OCI-LY1 (cell line): ENCODE results near the gene IFNE.

Source experiments
- H2AFZ ChIP-seq: fragments of 200-600 bp; sonication (generic), shearing (Covaris generic); 2 replicates; pipeline ENCODE4 v1.6.0; 2014; ENCODE audit warnings: antibody characterized with exemption, mild to moderate bottlenecking, low read length
- H3F3A ChIP-seq: fragments of 200-600 bp; sonication (generic), shearing (Covaris generic); 2 replicates; pipeline ENCODE4 v1.6.0; 2014; ENCODE audit warnings: mild to moderate bottlenecking, antibody characterized with exemption, low read length, moderate library complexity; ENCODE audit not compliant: insufficient read depth
- H3K27ac ChIP-seq: fragments of 200-600 bp; sonication (generic); 2 replicates; pipeline ENCODE4 v1.5.1; 2014; ENCODE audit warnings: low read length, mixed run types, mild to moderate bottlenecking, low read depth; ENCODE audit not compliant: poor library complexity, severe bottlenecking
- H3K27me3 ChIP-seq: fragments of 200-600 bp; sonication (generic); 2 replicates; pipeline ENCODE4 v1.6.0; 2014; ENCODE audit warnings: antibody characterized with exemption, mild to moderate bottlenecking, low read length, moderate library complexity; ENCODE audit not compliant: insufficient read depth
- H3K36me3 ChIP-seq: fragments of 200-600 bp; sonication (generic); 2 replicates; pipeline ENCODE4 v1.6.1; 2014; ENCODE audit warnings: mild to moderate bottlenecking, antibody characterized with exemption, low read length, moderate library complexity, mixed read lengths; ENCODE audit not compliant: insufficient read depth
- H3K4me1 ChIP-seq: fragments of 200-600 bp; sonication (generic); 2 replicates; pipeline ENCODE4 v1.5.1; 2014; ENCODE audit warnings: mild to moderate bottlenecking, low read length, moderate library complexity; ENCODE audit not compliant: insufficient read depth, severe bottlenecking
- H3K4me2 ChIP-seq: fragments of 200-600 bp; sonication (generic), shearing (Covaris generic); 2 replicates; pipeline ENCODE4 v1.6.1; 2014; ENCODE audit warnings: low read length
- H3K4me3 ChIP-seq: fragments of 200-600 bp; sonication (generic); 2 replicates; pipeline ENCODE4 v1.5.1; 2014; ENCODE audit warnings: low read length, low read depth, mild to moderate bottlenecking, mixed read lengths; ENCODE audit not compliant: poor library complexity, severe bottlenecking
- H3K79me2 ChIP-seq: fragments of 200-600 bp; shearing (Covaris generic); 2 replicates; pipeline ENCODE4 v1.6.1; 2016; ENCODE audit warnings: mixed run types, low read length, mixed read lengths; ENCODE audit not compliant: insufficient read depth
- H3K9ac ChIP-seq: fragments of 200-600 bp; sonication (generic), shearing (Covaris generic); 2 replicates; pipeline ENCODE4 v1.6.1; 2014; ENCODE audit warnings: mild to moderate bottlenecking, low read length, mixed read lengths
- H3K9me2 ChIP-seq: fragments of 200-600 bp; sonication (generic), shearing (Covaris generic); 2 replicates; pipeline ENCODE4 v1.6.1; 2014; ENCODE audit warnings: low read depth, mild to moderate bottlenecking, low read length, mixed read lengths
- H3K9me3 ChIP-seq: fragments of 200-600 bp; shearing (Covaris generic); 2 replicates; pipeline ENCODE4 v1.6.1; 2014; ENCODE audit warnings: low read length, mixed read lengths
- H4K20me1 ChIP-seq: fragments of 200-600 bp; sonication (generic), shearing (Covaris generic); 2 replicates; pipeline ENCODE4 v1.6.0; 2016; ENCODE audit warnings: mild to moderate bottlenecking, low read length; ENCODE audit not compliant: insufficient read depth
- CTCF ChIP-seq: fragments of 200-600 bp; sonication (generic), shearing (Covaris generic); IDR thresholded peaks from 2 replicates; pipeline ENCODE4 v1.5.1; 2017; ENCODE audit warnings: mild to moderate bottlenecking, antibody characterized with exemption, low read length, moderate library complexity, mixed read lengths
- EZH2 ChIP-seq: fragments of 200-600 bp; sonication (generic), shearing (Covaris generic); IDR thresholded peaks from 2 replicates; pipeline ENCODE4 v1.8.0; 2017; ENCODE audit warnings: borderline replicate concordance, mixed run types, mild to moderate bottlenecking, antibody characterized with exemption, low read length, moderate library complexity, mixed read lengths

IFNE gene

GRCh38 chr9:21525174-21525573 is 43.1 kb upstream of the IFNE start:
- Histone ChIP-seq H3K9me2 (no peaks in the 10 kb centered on the region), H3F3A (no peaks in the 10 kb centered on the region), H3K79me2 (no peaks in the 10 kb centered on the region), H3K4me1 (no peaks in the 10 kb centered on the region), H3K27ac (no peak overlapping the region), H3K27me3 (no peaks in the 10 kb centered on the region), H2AFZ (no peak overlapping the region), H3K4me2 (no peak overlapping the region), H3K4me3 (no peak overlapping the region), H4K20me1 (no peaks in the 10 kb centered on the region), H3K9me3 (no peaks in the 10 kb centered on the region), H3K36me3 (no peaks in the 10 kb centered on the region), H3K9ac (no peak overlapping the region)
- no peak for TF ChIP-seq EZH2
- no peak for TF ChIP-seq CTCF

GRCh38 chr9:21524099-21524830 is 42.2 kb upstream of the IFNE start:
- Histone ChIP-seq H3K9me2 (no peaks in the 10 kb centered on the region), H3K79me2 (no peaks in the 10 kb centered on the region), H3K27ac (no peak overlapping the region), H3K36me3 (no peaks in the 10 kb centered on the region), H3K9ac (no peak overlapping the region), H3K9me3 (no peaks in the 10 kb centered on the region), H3K4me3 (no peak overlapping the region), H3K27me3 (no peaks in the 10 kb centered on the region), H3K4me1 (no peaks in the 10 kb centered on the region), H2AFZ (no peak overlapping the region), H3F3A (no peaks in the 10 kb centered on the region), H3K4me2 (no peak overlapping the region), H4K20me1 (no peaks in the 10 kb centered on the region)
- TF ChIP-seq CTCF (no peak), EZH2 (no peak)

GRCh38 chr9:21523021-21524014 is 41.2 kb upstream of the IFNE start:
- Histone ChIP-seq H3K9ac (no peak overlapping the region), H3K9me2 (no peaks in the 10 kb centered on the region), H3K9me3 (no peaks in the 10 kb centered on the region), H3K4me2 (no peak overlapping the region), H3K36me3 (no peaks in the 10 kb centered on the region), H3K27ac (no peak overlapping the region), H3K4me1 (no peaks in the 10 kb centered on the region), H3K27me3 (no peaks in the 10 kb centered on the region), H2AFZ (no peak overlapping the region), H4K20me1 (no peaks in the 10 kb centered on the region), H3K4me3 (no peak overlapping the region), H3K79me2 (no peaks in the 10 kb centered on the region), H3F3A (no peaks in the 10 kb centered on the region)
- no peak for TF ChIP-seq EZH2
- no peak for TF ChIP-seq CTCF
